HepG2 (cell line): ENCODE measurements around the gene PRKG1. TPM values are rescaled to one million over a fixed set of nuclear protein-coding genes. Genes with fewer than 3 reads are reported as not detected.

ENCODE experiments used
- ATAC-seq: fragments of 200-7000 bp; cut with Tn5 transposase; 3 replicates; pipeline ENCODE4 v1.9.1; 2020; ENCODE audit warnings: mild to moderate bottlenecking, moderate library complexity
- BruUV-seq: library from RNA; stranded (reverse); fragments of 400-500 nt; replicated peaks from 2 replicates; lab custom pipeline; 2021; lab: Mats Ljungman, UMichigan
- CTCF ChIA-PET: fragments of 300-600 bp; formaldehyde crosslinking; extraction: SDS; loops from one replicate; lab custom pipeline; 2021; ENCODE audit warnings: low total read pairs, inconsistent platforms, low intra/inter-chr PET ratio; lab: Yijun Ruan, JAX
- POLR2A ChIA-PET: fragments of 350-600 bp; sonication (Branson Sonifier 250); formaldehyde crosslinking; loops from one replicate; lab custom pipeline; 2020; ENCODE audit warnings: antibody characterized with exemption, inconsistent platforms; lab: Yijun Ruan, JAX
- DNase-seq: peaks from one replicate; pipeline ENCODE4 v3.0.0-alpha.2; 2015; ENCODE audit warnings: low spot score
- FAIRE-seq: peaks from 3 replicates; lab custom pipeline; 2011; peaks lifted over from hg19 to GRCh38; lab: Jason Lieb, UNC
- H2AFZ ChIP-seq: one replicate; pipeline ENCODE4 v1.6.1; 2011; ENCODE audit warnings: low read length, inconsistent platforms
- H3K27ac ChIP-seq: fragments of 300-600 bp; 3 replicates; pipeline ENCODE4 v1.8.0; 2011; ENCODE audit warnings: mixed run types, mild to moderate bottlenecking, mixed read lengths, low read length, inconsistent platforms; ENCODE audit not compliant: insufficient read depth; ENCODE audit errors: extremely low read length
- H3K27me3 ChIP-seq, 2 experiments: fragments of 200-600 bp in 1 of 2; 2 replicates in 1 of 2; 3 replicates in 1 of 2; pipeline versions ENCODE4 v1.6.0 to v1.8.0; 2011; ENCODE audit warnings: low read length in 2 of 2, mild to moderate bottlenecking in 2 of 2, moderate library complexity in 2 of 2, inconsistent platforms in 1 of 2; ENCODE audit not compliant: insufficient read depth in 2 of 2, control insufficient read depth in 1 of 2
- H3K36me3 ChIP-seq, 2 experiments: fragments of 200-600 bp in 1 of 2; replicated peaks in 1 of 2; 2 replicates in 1 of 2; 3 replicates in 1 of 2; pipeline versions ENCODE4 v1.5.1 to v1.8.0; 2011; ENCODE audit warnings: low read length in 2 of 2, inconsistent platforms in 1 of 2; ENCODE audit not compliant: insufficient read depth in 2 of 2, control insufficient read depth in 1 of 2
- H3K4me1 ChIP-seq: 2 replicates; pipeline ENCODE4 v1.5.1; 2012; ENCODE audit warnings: low read length, inconsistent platforms; ENCODE audit not compliant: insufficient read depth
- H3K4me2 ChIP-seq: 2 replicates; pipeline ENCODE4 v1.6.0; 2011; ENCODE audit warnings: low read depth, low read length, inconsistent platforms
- H3K4me3 ChIP-seq, 3 experiments: fragments of 200-600 bp in 1 of 3; sonication (generic), shearing (Covaris generic) in 1 of 3; replicated peaks in 1 of 3; 2 replicates each; pipeline ENCODE4 v1.5.1; 2011 to 2016; ENCODE audit warnings: low read length in 3 of 3, inconsistent platforms in 2 of 3, low read depth in 2 of 3, mild to moderate bottlenecking in 2 of 3, control low read depth in 1 of 3, mixed read lengths in 1 of 3; ENCODE audit not compliant: insufficient read depth in 1 of 3
- H3K79me2 ChIP-seq: one replicate; pipeline ENCODE4 v1.6.1; 2011; ENCODE audit warnings: low read length, inconsistent platforms; ENCODE audit not compliant: insufficient read depth
- H3K9ac ChIP-seq: 2 replicates; pipeline ENCODE4 v1.6.0; 2011; ENCODE audit warnings: mild to moderate bottlenecking, low read depth, low read length, inconsistent platforms; ENCODE audit not compliant: insufficient read depth
- H3K9me3 ChIP-seq: 2 replicates; pipeline ENCODE4 v1.5.1; 2012; ENCODE audit warnings: mild to moderate bottlenecking, low read length
- H4K20me1 ChIP-seq: 2 replicates; pipeline ENCODE4 v1.6.0; 2011; ENCODE audit warnings: inconsistent platforms, mild to moderate bottlenecking, low read length, moderate library complexity; ENCODE audit not compliant: insufficient read depth
- BHLHE40 ChIP-seq: IDR thresholded peaks from 2 replicates; pipeline ENCODE4 v1.6.1; 2011; ENCODE audit warnings: low read length, improper control_type of control experiment
- HOXA5 ChIP-seq: sonication (generic); formaldehyde crosslinking; IDR thresholded peaks from 2 replicates; pipeline ENCODE4 v1.4.0; 2020; ENCODE audit warnings: missing genetic modification reagents
- MYPOP ChIP-seq: sonication (generic); formaldehyde crosslinking; IDR thresholded peaks from 2 replicates; pipeline ENCODE4 v1.8.1; 2023; ENCODE audit warnings: mild to moderate bottlenecking, moderate library complexity, missing genetic modification reagents
- POGK ChIP-seq: sonication (generic); formaldehyde crosslinking; conservative IDR thresholded peaks from 2 replicates; pipeline ENCODE4 v1.8.0; 2022; ENCODE audit warnings: mild to moderate bottlenecking, moderate library complexity, missing genetic modification reagents
- RNF219 ChIP-seq: sonication (generic); formaldehyde crosslinking; IDR thresholded peaks from 2 replicates; pipeline ENCODE4 v1.5.0; 2020; ENCODE audit warnings: mild to moderate bottlenecking, missing genetic modification reagents
- TSC22D2 ChIP-seq: sonication (generic); formaldehyde crosslinking; IDR thresholded peaks from 2 replicates; pipeline ENCODE4 v1.5.1; 2020; ENCODE audit warnings: missing genetic modification reagents, mild to moderate bottlenecking, borderline replicate concordance
- ZNF33A ChIP-seq: sonication (generic); formaldehyde crosslinking; IDR thresholded peaks from 2 replicates; pipeline ENCODE4 v1.5.1; 2020; ENCODE audit warnings: missing genetic modification reagents, mild to moderate bottlenecking, moderate library complexity, borderline replicate concordance
- ZNF569 ChIP-seq: sonication (generic); formaldehyde crosslinking; IDR thresholded peaks from 2 replicates; pipeline ENCODE4 v1.5.0; 2020; ENCODE audit warnings: mild to moderate bottlenecking, missing genetic modification reagents, moderate library complexity, borderline replicate concordance
- ZNF652 ChIP-seq: IDR thresholded peaks from 2 replicates; pipeline ENCODE4 v1.6.1; 2016; ENCODE audit warnings: low read depth, borderline replicate concordance
- ZZZ3 ChIP-seq: sonication (generic); formaldehyde crosslinking; IDR thresholded peaks from 2 replicates; pipeline ENCODE4 v1.4.0; 2020; ENCODE audit warnings: missing genetic modification reagents, mild to moderate bottlenecking, borderline replicate concordance
- WGBS: methylation state at CpG from one replicate; pipeline ENCODE4 v1.1.6; 2017; ENCODE audit warnings: low lambda C conversion rate; 5-methylcytosine and 5-hydroxymethylcytosine counted together
- in situ Hi-C: cut with HindIII; loops from 2 replicates; pipeline ENCODE4 v1.10.0; 2017; ENCODE audit warnings: low pct_unique_long_range_greater_than_20kb; ENCODE audit not compliant: extremely low pct_ligation_motif_present
- intact Hi-C: fragments of 100-400 bp; cut with micrococcal nuclease; formaldehyde crosslinking; loops from one replicate; pipeline ENCODE4 v1.10.0; 2022; ENCODE audit not compliant: unreplicated experiment
- polyA plus RNA-seq, 8 experiments: library from polyadenylated mRNA; depleted of rRNA in 3 of 8; stranded (reverse) in 7 of 8; unstranded in 1 of 8; fragments of >200 nt; fragmentation: Illumina TruSeq in 4 of 8; extraction: Trizol in 4 of 8; gene quantifications; 2 replicates each; pipeline versions ENCODE4 v1.2.1 to v1.2.3, GENCODE V29; 2011 to 2016; ENCODE audit warnings: low read depth in 4 of 8, missing spikeins in 1 of 8, mixed read lengths in 1 of 8; ENCODE audit not compliant: insufficient read depth in 1 of 8
- total RNA-seq, 5 experiments: library from RNA; depleted of rRNA; stranded (reverse); fragments of >200 nt; fragmentation: Illumina TruSeq; extraction: Trizol; gene quantifications; 2 replicates each; pipeline ENCODE4 v1.2.3, GENCODE V29; 2016; ENCODE audit warnings: low read depth in 1 of 5

PRKG1 gene
- total and polyA plus RNA-seq, 2 of the 13 experiments (the other 11 are each of a cell fraction or from before 2014, with no cell fraction given): 0.01 TPM; not detected in 1

- FAIRE-seq: no peak
- CTCF ChIA-PET: no interaction called here
- no peak for ATAC-seq
- Histone ChIP-seq H3K79me2 (no peaks in the 10 kb centered on the region), H3K9ac (no peak overlapping the region), H3K9me3 (no peaks in the 10 kb centered on the region), H3K4me3 (no peak overlapping the region), H3K4me2 (no peak overlapping the region), H3K27ac (no peak overlapping the region), H3K27me3 (no peaks in the 10 kb centered on the region), H4K20me1 (no peaks in the 10 kb centered on the region), H3K4me1 (no peaks in the 10 kb centered on the region), H3K36me3 (no peaks in the 10 kb centered on the region)
- POLR2A ChIA-PET: no interaction called here
- DNase-seq: no peak
- in situ Hi-C loops (no loop called here), intact Hi-C loops (no loop called here)
- no TSS peak for BruUV-seq
- 36% methylated on average over 1 of the region's 1 CpG for WGBS
- TF ChIP-seq HOXA5 (CRISPR knock-in tag): no peak
- no peak for TF ChIP-seq ZZZ3 (CRISPR knock-in tag)
- no peak for TF ChIP-seq TSC22D2
- no peak for TF ChIP-seq RNF219 (CRISPR knock-in tag)
- TF ChIP-seq BHLHE40: no peak
- TF ChIP-seq, all 625 proteins: peak for 0
- H2AFZ ChIP-seq: no peak overlapping the region
Observed at GRCh38 chr10:52287866-52288265, 1213.6 kb downstream of the PRKG1 start.

- no peak overlapping the region for H3K9ac ChIP-seq
- H3K4me1 ChIP-seq: no peaks in the 10 kb centered on the region
- no peaks in the 10 kb centered on the region for H3K27me3 ChIP-seq
- BruUV-seq: no TSS peak
- H3K27ac ChIP-seq: no peak overlapping the region
- no peaks in the 10 kb centered on the region for H3K36me3 ChIP-seq
- H4K20me1 ChIP-seq: no peaks in the 10 kb centered on the region
- ATAC-seq (no peak), FAIRE-seq (no peak), DNase-seq (no peak)
- H3K4me2 ChIP-seq: no peak overlapping the region
- POLR2A ChIA-PET: no interaction called here
- 29% methylated on average over 4 of the region's 4 CpGs for WGBS
- intact Hi-C loops: no loop called here
- in situ Hi-C loops: no loop called here
- H3K9me3 ChIP-seq: no peaks in the 10 kb centered on the region
- H2AFZ ChIP-seq: no peak overlapping the region
- H3K4me3 ChIP-seq: no peak overlapping the region
- no peaks in the 10 kb centered on the region for H3K79me2 ChIP-seq
- CTCF ChIA-PET: no interaction called here
- TF ChIP-seq MYPOP (CRISPR knock-in tag) (no peak), ZNF33A (CRISPR knock-in tag) (no peak), POGK (CRISPR knock-in tag) (no peak), ZNF652 (CRISPR knock-in tag) (no peak), ZNF569 (no peak)
Observed at GRCh38 chr10:52297747-52298146, 1223.5 kb downstream of the PRKG1 start.
